Measurements from ENCODE around the gene CHN1.

CHN1 gene

GRCh38 chr2:174971868-174972781 lies 33.1 kb downstream of the CHN1 start:
- DNase-seq (ENCODE audit: low read depth), result peak; percentile 74

GRCh38 chr2:174970092-174970491 lies 35.1 kb downstream of the CHN1 start:
- peak; percentile 26 for DNase-seq (ENCODE audit: low read depth)

GRCh38 chr2:174969091-174969734 lies 36.0 kb downstream of the CHN1 start:
- no peak for DNase-seq (ENCODE audit: low read depth)

- peak; percentile 40 for DNase-seq (ENCODE audit: low read depth)
Observed at GRCh38 chr2:174967691-174968260, 37.4 kb downstream of the CHN1 start.

- no peak for DNase-seq (ENCODE audit: low read depth)
Observed at GRCh38 chr2:174967086-174967485, 38.1 kb downstream of the CHN1 start.

GRCh38 chr2:174965992-174966744 lies 39.0 kb downstream of the CHN1 start:
- peak; percentile 43 for DNase-seq (ENCODE audit: low read depth)

- DNase-seq (ENCODE audit: low read depth), result no peak
Observed at GRCh38 chr2:174965551-174965950, 39.6 kb downstream of the CHN1 start.

- DNase-seq (ENCODE audit: low read depth), result no peak
Observed at GRCh38 chr2:174964404-174964803, 40.8 kb downstream of the CHN1 start.

GRCh38 chr2:174963437-174964400 lies 41.5 kb downstream of the CHN1 start:
- peak; percentile 50 for DNase-seq (ENCODE audit: low read depth)

GRCh38 chr2:174959787-174960186 lies 45.4 kb downstream of the CHN1 start:
- DNase-seq (ENCODE audit: low read depth), result peak; percentile 16

- DNase-seq (ENCODE audit: low read depth), result peak; percentile 37
Observed at GRCh38 chr2:174957050-174957449, 48.1 kb downstream of the CHN1 start.

GRCh38 chr2:174952607-174953006 lies 52.6 kb downstream of the CHN1 start:
- no peak for DNase-seq (ENCODE audit: low read depth)

GRCh38 chr2:174951745-174952144 lies 53.4 kb downstream of the CHN1 start:
- DNase-seq (ENCODE audit: low read depth), result peak; percentile 70

GRCh38 chr2:174949988-174950687 lies 55.0 kb downstream of the CHN1 start:
- no peak for DNase-seq (ENCODE audit: low read depth)

- peak; percentile 54 for DNase-seq (ENCODE audit: low read depth)
Observed at GRCh38 chr2:174945601-174946260, 59.5 kb downstream of the CHN1 start.

- DNase-seq (ENCODE audit: low read depth), result peak; percentile 79
Observed at GRCh38 chr2:174939046-174939445, 66.1 kb downstream of the CHN1 start.

GRCh38 chr2:174931724-174932123 lies 73.5 kb downstream of the CHN1 start:
- DNase-seq (ENCODE audit: low read depth), result peak; percentile 90

GRCh38 chr2:174929786-174930185 lies 75.4 kb downstream of the CHN1 start:
- no peak for DNase-seq (ENCODE audit: low read depth)

GRCh38 chr2:174925046-174925784 lies 80.0 kb downstream of the CHN1 start:
- DNase-seq (ENCODE audit: low read depth), result no peak
